ENCODE data around the gene KCNH4.
"Not testable (repeated sequence)": the region's sequence is repeated elsewhere in the genome, so short reads cannot be mapped to it uniquely, and the experiment has no call there.

KCNH4 gene

DNA sequence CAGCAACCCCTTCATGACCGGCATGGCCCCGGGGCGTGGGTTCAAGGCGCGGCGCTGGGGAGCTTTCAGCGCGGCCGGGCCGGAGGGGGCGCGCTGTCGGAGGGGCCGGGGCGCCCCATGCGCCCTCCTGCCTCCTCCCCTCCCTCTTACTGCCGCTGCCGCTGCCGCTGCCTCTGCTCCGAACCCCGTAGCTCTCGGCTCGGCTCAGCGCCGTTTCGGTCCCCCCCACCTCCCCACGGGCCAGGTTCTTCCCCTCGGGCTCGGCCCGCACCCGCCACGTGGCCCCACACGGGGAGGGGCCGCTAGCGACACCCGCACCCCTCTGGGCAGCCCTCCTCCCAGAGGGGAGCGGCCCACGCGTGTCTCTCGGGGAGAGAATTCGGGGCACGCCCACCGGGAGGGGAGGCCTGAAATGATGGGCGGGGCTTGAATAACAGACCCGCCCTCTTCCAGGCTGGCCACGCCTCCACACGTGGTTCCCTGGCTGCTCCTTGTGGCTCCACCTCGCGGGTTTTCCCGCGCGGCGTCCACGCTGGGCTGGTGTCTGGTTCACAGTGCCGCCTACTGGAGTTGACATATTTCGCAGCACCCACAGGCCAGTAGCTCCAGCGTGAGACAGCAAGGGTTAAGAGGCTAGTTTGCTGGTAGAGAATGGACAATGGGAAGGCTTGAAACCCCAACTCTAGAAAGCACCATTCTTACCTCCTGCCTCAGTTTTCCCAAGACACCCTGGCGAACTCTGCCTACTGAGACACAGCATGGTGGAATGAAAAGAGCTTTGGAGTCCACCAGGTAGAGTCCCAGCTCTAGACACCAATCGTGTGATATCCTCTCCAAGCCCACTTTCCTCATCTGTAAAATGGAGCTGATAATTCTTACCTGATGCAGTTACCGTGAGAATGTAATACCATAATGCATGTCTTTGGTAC is at the start of gene KCNH4:
Gene KCNH4 (minus strand): TSS at position 221 of the 929 bp plus-strand sequence. CDS start 197 bp downstream, at position 24.
- DNase-seq (ENCODE audit: low spot score) = peak; percentile 85

DNA sequence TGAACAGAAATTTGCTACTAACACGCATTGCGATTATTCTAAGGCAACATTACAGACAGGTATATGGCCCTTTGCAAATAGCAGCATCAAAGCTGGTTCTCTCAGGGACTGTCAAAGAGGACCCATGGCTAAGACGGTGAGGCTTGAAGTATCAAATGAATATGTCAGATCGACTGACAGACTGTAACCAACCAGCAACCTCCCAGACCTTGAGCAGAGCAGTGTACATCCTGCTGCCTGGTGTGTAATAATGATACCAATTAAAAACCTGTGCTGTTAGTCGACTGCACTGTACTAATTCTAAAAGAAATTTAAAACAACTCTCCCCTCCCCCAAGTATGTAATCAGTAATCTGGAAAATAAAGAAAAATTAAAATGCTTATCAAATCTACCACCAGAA is 49.3 kb upstream of the KCNH4 start:
- DNase-seq (ENCODE audit: low spot score) = no peak

DNA sequence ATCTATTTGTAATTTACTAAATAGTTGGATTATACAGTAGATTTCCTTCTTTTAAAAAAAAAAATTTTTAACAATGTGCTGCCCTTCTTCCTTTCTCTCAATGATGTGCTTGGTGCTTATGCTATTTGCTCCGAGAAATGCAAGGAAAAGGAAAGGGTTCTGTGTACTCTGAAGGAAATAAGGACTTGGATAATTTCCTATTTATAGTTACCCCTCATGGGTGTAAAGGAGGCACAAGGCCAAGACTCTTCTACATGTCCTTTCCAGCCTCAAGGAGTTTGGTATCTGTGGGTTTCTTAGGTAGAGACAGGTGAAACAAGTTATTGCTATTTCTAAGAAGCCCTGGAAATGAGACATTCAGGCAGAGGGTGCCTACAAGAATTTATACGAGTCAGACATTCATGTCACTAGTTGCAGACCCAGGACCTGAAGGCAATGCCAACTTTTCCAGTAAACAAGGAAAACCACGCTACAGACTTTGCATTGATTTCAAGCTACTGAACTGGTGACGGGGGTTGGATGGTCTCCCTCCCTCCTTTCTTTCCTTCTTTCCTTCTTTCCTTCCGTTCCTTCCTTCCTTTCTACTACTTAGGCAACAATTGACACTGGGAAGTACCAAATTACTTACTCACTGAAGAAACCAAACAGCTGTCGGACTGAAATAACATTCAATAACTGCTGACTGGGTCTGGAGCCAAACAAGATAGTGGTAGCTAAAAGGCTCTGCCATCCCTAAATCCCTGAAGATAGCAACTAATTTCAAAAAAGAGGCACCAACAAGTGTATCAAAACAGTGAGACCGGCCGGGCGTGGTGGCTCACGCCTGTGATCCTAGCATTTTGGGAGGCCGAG is 47.1 kb upstream of the KCNH4 start:
- DNase-seq (ENCODE audit: low spot score) = no peak

DNA sequence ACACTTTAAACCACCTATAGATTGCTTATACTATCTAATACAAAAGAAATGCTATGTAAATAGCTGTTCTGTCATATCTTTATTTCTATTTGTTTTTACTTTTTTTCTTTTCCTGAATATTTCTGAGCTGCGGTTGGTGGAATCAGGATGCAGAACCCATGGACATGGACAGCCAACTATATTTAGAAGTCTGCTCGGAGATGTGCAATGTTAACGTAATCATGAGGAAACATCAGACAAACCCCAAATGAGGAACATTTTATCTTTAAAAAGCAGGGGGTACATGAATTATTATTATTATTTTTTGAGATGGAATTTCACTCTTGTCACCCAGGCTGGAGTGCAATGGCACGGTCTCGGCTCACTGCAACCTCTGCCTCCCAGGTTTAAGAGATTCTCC is 44.7 kb upstream of the KCNH4 start:
- no peak for DNase-seq (ENCODE audit: low spot score)

DNA sequence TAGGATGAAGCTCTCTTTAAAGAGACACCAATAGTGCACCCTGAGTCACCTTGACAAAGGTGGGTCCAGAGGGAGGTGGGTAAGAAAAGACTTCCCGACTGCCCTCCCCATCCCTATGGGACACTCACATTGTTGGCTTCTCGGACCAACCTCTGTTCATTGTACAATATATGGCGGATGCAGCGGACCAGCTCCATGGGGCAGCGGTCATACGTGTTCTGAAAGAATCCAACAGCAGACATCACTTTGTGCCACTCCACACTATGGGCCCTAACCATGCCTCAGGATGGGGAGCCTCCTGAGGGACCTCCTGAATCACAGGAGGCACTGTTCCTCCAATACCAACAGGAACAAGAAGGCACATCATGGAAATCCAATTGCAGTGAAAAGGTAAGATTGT is 43.7 kb upstream of the KCNH4 start:
- DNase-seq (ENCODE audit: low spot score) = no peak

GRCh38 chr17:42221886-42222745 is 41.2 kb upstream of the KCNH4 start:
- DNase-seq (ENCODE audit: low spot score) = peak; percentile 80

DNA sequence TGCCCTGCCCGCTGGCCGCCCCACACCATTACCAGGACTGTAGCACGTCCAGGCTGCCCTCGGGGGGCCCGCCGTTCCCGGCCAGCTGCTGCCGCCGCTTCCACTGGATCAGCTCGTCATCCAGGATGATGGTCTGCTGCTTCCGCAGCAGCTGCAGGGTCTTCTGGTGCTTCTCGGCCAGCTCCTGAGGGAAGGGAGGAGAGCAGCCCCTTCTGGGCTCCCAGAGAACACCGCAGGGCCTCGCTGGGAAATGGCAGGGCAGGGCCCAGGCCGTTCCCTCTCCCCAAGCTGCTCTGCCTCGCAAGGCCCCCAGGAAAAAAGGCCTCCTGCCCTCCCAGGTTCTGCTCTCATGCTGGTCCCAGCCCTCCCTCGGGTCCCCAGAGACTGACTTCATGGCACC is 38.3 kb upstream of the KCNH4 start:
- DNase-seq (ENCODE audit: low spot score) = not testable (repeated sequence)

DNA sequence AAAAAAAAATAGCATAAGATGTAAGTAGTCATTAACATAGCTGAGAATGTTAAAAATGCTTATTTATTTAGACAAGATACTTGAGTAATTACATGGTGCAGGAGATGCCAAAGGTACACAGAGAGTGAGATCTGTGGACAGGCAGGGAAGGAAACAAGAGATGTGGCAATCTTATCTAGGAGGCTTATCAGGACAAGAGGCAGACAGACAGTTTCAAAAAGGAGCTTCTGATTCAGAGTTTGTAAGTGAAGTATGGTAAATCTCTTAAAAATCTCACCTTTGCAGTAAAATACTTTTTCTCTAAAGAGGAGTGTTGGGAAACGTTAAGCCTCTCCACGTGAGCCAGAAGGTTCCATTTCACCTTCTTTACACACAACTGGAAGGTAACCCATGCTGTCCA is 33.2 kb upstream of the KCNH4 start:
- no peak for DNase-seq (ENCODE audit: low spot score)

- DNase-seq (ENCODE audit: low spot score) = no peak
Measured at GRCh38 chr17:42212382-42212781, 31.4 kb upstream of the KCNH4 start.

- DNase-seq (ENCODE audit: low spot score) = not testable (repeated sequence)
Measured at GRCh38 chr17:42211921-42212341, 31.0 kb upstream of the KCNH4 start.

GRCh38 chr17:42210046-42210445 is 29.1 kb upstream of the KCNH4 start:
- DNase-seq (ENCODE audit: low spot score) = no peak

DNA sequence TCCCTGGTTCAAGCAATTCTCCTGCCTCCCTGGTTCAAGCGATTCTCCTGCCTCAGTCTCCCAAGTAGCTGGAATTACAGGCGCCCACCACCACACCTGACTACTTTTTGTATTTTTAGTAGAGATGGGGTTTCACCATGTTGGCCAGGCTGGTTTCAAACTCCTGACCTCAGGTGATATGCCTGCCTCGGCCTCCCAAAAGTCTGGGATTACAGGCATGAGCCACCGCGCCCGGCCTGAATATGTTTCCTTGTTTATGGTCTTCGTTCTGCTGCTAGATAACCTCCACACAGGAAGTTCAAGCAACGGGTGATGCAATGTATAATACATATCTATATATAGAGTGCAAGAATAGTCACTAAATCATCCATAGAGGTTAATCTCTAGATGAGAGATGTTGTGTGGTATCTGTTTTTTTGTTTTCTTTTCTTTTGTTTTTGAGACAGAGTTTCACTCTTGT is 25.2 kb upstream of the KCNH4 start:
- DNase-seq (ENCODE audit: low spot score) = not testable (repeated sequence)

DNA sequence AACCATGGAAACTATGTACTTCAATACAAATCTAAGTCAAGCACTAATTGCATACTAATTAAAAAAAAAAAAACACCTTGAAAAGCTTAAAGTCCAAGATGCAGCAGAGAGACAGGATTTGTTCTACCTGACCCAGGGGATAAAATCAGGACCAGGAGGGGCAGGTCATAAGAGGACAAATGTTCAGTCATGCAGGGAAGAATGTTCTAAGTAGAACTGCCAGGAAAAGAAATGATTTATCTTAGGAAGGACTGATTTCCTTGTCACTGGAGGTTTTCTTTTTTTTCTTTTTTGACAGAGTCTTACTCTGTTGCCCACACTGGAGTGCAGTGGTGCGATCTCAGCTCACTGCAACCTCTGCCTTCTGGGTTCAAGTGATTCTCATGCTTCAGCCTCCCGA is 22.4 kb upstream of the KCNH4 start:
- DNase-seq (ENCODE audit: low spot score) = no peak

- DNase-seq (ENCODE audit: low spot score) = no peak
Measured at GRCh38 chr17:42202696-42203095, 21.8 kb upstream of the KCNH4 start.

DNA sequence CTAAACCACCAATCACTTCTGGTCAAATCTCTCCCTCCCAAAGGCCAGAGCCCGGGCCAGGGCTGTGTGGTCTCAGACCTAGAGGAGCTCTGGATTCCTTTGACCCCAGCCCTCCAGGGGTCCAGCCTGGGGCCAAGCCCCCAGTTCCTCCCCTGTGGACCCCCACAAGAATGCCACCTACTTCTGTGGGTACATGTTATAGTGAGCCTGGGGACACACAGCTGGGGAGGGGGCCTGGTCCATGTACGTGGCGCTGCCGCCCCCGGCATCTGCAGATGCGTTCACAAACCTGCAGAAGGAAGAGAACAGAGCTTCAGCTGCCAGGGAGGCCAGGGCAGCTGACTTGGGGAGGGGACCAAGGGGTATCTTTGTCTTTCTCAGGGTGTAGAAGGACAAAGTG is 21.2 kb upstream of the KCNH4 start:
- no peak for DNase-seq (ENCODE audit: low spot score)

DNA sequence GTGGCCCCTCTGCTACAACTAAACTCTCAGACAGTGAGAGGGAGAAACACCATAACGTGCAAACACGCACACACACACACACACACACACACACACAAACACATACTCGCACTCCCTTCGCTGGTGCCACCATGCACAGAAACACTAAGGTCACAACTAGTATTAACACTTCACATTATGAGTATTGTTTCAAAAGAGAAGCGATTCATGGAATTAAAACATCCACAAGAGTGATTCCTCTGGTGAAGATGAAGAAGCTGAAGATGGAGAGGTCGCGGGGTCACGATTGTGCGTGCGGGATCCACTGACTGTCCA is 20.5 kb upstream of the KCNH4 start:
- no peak for DNase-seq (ENCODE audit: low spot score)

DNA sequence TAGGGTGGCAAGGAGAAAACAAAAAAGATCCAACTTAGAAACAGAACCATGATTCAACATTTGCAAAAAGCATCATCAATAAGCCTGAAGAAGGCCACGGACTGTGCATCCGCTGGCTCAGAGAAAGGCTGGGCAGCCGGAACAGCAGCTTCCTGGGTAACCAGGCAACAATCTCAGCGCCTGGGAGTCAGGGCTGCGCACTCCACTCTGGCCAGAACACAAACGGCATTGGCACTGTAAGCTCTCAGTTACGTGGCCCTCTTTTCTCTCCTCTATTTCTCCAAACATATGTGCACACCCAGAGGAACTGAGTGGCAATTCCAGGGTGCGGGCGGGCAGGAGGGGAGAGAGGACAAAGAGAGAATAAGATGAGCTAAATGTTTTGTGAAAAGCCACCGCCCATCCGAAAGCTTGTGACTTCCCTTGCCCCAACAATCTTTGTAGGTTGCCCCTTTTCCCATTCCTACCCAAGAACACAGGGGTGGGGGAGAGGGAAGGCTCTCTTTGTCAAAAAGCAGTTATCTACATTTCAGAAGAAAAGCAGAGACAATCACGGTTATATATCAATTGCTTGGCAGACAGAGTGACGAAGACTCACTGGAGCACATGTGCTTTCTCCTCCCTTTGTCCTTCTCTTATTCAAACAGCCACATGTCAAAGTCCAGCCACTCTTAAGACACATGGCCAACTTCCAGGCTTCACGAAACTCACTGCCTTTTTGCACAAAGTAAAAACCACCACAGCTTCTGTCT is 19.9 kb upstream of the KCNH4 start:
- no peak for DNase-seq (ENCODE audit: low spot score)

- DNase-seq (ENCODE audit: low spot score) = no peak
Measured at GRCh38 chr17:42199416-42200011, 18.6 kb upstream of the KCNH4 start.

GRCh38 chr17:42198897-42199296 is 18.0 kb upstream of the KCNH4 start:
- no peak for DNase-seq (ENCODE audit: low spot score)

DNA sequence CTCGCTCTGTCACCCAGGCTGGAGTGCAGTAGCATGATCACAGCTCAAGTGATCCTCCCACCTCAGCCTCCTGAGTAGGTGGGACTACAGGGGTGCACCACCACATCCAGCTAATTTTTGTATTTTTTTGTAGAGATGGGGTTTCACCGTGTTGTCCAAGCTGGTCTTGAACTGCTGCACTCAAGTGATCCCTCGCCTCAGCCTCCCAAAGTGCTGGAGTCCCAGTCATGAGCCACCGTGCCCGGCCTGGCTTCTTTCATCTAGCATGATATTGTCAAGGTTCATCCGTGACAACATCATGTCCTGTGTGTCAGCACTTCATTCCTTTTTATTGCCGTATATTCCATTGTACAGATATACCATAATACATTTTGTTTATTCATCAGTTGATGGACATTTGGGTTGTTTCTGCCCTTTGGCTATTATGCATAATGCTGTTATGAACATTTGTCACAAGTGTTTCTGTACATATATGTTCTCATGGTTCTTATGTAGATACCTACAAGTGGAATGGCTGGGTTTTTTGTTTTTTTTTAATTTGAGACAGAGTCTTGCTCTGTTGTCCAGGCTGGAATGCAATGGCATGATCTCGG is 16.7 kb upstream of the KCNH4 start:
- DNase-seq (ENCODE audit: low spot score) = no peak

Data from iPS-NIHi11 (cell line).